Activated CD8-positive, alpha-beta memory T cell treated with anti-CD3 and anti-CD28 coated beads for 48 hours (primary cell): ENCODE data around the gene RGR.
"Not testable (repeated sequence)": the region's sequence is repeated elsewhere in the genome, so short reads cannot be mapped to it uniquely, and the experiment has no call there.

Experiments
- DNase-seq, 3 experiments: peaks; one replicate each; pipeline ENCODE4 v3.0.0-alpha.2; 2020; ENCODE audit warnings: low read depth in 2 of 3, low spot score in 2 of 3

The RGR gene

DNA sequence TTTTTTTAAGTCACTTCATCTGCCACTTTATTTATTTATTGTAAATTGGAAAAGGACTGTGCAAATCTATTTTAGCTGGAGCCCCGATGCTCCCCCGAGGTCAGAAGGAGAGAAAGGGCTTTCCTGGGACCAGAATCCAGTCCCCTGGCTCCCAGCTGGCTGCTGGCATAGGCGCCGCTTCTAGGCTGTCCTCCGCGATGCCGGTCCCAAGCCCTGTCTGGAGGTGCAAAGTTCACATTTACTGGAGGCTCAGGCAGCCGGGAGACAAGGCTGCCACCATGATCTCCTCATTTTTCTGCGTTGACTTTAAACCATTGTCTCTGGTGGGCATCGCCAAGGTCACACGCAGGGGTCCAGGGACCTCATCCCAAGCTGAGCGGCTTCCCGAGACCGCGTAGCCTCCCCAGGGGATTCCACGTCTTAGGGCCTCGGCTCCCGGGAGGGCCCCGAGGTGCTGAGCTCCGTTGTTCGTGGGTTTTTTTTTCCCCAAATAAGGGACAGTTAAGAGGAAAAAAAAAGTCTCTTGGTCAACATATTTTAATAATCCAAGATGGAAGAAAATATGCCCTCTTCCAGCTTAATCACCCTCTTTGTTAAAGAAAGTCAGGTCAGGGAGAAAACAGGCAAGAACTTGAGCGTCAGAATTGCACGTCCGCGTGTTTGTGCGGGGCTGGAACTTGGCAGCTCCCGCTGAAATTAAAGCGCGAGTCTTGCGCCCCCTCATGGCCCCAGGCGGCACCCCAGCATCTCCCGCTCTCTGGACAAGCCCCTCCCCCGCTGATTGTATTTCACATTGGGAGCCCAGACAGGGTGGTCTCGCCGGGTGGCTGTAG, 11.9 kb downstream of the RGR start:
- peak in 2 of 3 experiments; percentile 31 for DNase-seq

DNA sequence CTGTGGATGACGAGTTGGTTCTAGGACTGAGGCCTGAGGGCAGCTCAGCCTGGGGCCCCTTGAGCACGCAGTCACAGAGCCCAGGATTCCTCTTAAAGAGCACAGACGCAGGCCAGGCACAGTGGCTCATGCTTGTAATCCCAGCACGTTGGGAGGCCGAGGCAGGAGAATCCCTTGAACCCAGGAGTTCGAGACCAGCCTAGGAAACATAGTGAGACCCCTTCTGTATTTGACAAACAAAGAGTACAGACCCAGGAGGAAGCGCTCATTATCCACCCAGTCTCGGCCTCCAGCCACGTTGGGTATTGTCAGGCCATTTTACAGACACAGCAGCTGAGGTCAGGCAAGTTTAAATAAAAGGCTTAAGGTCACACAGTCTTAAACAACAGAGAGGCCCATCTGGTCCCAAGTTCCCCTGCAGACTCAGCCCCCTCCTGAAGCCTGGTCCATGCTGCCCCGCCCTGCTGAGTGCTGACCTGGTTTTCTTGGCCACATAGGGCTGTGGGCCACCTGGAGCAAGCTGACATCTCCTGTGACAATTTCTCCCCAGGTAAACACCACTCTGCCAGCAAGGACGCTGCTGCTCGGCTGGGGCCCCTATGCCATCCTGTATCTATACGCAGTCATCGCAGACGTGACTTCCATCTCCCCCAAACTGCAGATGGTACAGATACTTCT, 12.6 kb downstream of the RGR start:
- DNase-seq: no peak

DNA sequence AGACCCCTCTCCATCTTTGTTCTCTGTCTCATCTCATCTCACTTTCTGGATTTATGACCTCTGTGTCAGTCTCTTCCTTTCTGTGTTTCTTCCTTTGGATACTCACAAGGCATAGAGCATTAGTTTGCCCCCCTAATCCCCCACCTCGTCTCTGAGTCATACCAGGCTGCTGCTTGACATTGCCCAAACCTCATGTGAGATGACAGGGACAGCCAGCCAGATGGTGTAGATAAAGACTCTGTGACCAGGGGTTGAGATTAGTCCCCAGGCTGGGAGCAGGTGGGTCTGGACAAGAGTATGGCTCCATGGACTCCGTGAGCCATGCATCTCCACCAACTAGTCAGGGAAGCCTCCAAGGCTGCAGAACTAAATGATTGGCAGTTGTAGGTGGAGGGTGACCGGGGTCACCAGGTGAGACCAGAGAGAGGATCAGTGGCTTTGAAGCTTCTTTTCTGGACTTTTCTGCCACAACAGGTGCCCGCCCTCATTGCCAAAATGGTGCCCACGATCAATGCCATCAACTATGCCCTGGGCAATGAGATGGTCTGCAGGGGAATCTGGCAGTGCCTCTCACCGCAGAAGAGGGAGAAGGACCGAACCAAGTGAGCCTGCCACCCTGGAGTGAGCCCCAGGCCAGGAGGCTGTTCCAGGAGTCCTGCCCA, 13.3 kb downstream of the RGR start:
- no peak for DNase-seq

DNA sequence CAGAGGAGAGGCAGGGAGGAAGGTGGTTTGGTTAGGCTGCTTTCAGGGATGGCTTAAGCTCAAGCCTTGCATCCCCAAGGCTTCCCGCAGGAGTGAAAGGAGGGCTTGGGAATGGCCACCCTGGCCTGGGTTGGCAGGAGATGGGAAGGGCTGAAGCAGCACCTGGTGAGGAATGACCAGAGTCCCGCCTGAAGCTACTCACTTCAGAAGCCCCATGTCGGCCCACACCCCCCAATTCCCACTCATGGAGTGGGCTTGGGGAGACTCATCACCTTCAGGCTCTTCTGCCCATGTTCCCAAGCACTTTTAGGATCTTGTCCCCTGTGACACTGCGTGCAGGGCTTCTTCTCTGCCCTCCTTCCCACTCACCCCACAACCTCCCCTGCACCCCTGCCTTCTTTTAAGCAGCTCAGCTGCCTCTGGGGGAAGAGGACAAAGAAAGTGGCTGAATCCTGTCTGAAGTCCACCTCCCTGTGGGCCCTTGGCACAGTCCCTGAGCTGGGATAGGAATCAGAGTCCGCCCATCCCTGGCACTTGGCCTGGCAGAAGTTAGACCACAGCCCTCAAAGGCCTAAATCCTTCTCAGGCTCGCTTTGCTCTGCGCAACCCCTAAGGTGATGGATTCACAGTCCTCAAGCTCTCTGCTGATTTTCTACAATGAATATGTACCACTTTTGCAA, 16.5 kb downstream of the RGR start:
- no peak for DNase-seq

- no peak for DNase-seq
Measured at GRCh38 chr10:84262190-84262956, 17.5 kb downstream of the RGR start.

- DNase-seq: no peak
Measured at GRCh38 chr10:84263716-84264115, 18.9 kb downstream of the RGR start.

GRCh38 chr10:84264611-84265141, 19.8 kb downstream of the RGR start:
- DNase-seq: peak; percentile 25 to 44 (median 40)

- DNase-seq: no peak
Measured at GRCh38 chr10:84265418-84265817, 20.6 kb downstream of the RGR start.

DNA sequence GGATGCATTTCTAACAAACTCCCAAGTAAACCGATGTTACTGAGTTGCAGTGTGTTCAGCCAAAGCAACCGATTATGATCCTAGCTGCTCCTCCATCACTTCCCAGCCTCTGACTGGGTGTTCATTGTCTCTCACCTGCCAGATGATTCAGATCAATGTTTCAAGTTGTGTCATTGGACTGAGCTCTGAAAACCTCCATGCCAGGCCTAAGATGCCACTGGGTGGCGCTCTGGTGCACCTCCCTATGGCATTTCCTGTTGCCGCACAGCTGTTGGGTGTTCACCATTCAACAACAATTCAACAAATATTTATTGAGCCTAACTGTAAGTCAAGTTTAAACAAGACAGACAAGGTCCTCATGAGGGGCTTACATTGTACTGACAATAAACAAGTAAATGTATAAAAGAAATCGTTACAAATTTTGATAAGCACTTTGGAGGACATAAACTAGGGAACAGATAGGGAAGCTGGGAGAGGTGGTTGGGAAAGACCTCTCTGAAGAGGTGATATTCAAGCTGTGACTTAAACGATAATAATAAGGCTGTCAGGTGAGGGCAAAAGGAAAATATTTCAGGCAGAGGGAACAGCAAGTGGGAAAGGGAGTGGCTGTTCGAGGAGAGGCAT, 22.8 kb downstream of the RGR start:
- DNase-seq: peak; percentile 32 to 61 (median 44)

DNA sequence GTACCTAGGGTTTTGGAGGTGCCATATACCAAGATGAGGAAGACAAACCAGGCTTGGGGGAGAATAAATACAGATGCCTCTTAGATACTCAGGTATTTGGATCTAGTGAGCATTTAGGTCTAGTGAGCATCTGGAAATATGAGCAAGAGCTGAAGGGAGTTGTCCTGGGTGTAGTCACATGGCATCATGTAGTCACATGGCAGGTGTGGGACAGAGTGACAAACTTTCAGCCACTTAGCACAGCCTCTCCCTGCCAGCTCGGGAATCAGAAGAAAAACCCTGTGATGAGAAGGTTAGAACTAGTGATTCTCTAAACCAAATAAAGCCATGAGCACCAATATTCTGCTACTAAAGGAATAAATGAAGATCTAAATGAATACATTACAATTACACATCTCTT, 24.3 kb downstream of the RGR start:
- DNase-seq: no peak

GRCh38 chr10:84269773-84270172, 24.9 kb downstream of the RGR start:
- no peak for DNase-seq

DNA sequence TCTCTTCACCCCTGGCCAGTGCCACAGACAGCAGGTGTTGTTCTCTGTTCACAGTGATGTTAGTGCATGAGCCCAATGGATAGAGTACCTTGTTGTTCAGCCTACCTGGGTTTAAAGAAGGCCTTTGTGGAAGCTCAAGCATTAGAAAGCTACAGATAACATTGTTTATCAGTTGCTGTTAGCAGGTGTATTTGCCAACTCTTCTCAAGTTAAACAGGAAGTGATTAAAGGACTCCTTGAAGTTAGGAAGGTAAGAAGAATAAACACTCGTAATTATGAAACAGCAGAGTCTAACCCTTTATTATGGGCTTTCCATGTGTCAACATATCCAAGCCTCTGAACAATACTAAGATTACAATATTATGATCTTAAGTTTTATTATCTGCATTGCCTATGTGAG, 25.9 kb downstream of the RGR start:
- DNase-seq: no peak

GRCh38 chr10:84279876-84280475, 35.1 kb downstream of the RGR start:
- not testable (repeated sequence) for DNase-seq

GRCh38 chr10:84286695-84287094, 41.8 kb downstream of the RGR start:
- DNase-seq: no peak

DNA sequence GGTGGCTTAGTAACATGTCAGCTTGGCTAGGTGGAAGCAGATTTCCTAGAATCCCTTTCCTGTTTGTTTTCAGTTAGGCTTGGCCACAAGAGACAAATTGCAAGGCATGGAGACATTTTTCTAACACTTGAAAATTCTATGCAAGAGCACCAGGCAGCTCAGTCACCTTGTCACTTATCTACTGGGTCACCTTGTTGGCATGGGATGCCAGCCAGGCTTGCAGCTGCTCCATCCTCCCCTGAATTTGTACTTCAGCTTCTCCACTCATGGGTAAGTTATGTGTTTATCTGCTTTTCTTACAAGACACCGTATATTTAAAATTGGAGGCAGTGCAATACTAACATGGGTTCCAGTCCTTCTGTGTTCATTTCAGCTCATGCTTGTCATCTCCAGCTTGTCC, 43.3 kb downstream of the RGR start:
- no peak for DNase-seq

DNA sequence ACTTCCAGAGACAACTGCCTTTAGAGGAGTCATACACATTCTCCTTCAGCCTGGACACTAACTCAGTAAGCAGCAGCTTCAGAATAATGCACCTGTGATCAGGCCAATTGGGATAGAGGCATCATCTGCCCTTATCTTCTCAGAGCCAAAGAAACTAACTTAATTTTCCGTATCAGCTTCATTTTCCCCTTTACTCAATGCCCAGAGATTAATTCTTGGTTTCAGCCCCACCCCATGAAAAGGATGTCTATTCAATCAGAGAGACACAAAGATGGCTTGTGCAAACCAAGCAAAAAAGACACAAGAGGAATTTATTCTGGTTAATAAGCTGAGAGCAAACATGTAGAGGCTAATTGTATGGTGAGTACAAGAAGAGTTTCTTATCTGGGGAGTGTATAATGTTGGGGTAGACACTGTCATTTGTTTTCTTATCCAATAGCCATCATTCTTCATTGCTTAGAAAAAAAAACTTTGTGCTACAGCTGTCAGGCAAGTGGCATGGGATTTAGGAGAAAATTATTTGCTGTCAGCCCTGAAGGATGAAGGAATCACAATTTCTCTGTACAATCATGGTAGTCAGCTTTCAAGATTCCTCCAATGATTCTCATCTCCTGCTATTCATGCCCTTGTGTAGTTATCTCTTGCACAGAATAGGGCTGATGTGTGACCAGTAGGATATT, 44.8 kb downstream of the RGR start:
- DNase-seq: no peak

GRCh38 chr10:84290235-84290634, 45.4 kb downstream of the RGR start:
- DNase-seq: no peak

DNA sequence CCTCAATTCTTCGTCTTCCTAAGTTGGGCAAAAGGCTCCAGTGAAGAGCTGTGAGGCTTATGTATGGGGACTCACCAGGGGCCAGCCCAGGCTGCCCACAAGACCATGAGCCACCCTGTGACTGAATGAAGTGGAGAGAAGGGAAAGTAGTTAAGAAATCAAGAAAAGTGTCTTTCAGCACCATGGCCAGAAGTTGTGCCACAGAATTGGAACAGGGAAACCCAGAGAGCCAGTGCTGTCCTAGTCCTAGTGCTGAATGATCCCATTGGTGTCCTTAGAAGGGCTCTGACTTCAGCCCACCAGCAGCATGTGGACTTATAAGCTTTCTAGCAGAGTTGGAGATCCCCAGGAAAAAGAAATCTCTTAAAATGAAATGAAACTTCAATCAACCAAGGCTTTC, 46.5 kb downstream of the RGR start:
- no peak for DNase-seq

DNA sequence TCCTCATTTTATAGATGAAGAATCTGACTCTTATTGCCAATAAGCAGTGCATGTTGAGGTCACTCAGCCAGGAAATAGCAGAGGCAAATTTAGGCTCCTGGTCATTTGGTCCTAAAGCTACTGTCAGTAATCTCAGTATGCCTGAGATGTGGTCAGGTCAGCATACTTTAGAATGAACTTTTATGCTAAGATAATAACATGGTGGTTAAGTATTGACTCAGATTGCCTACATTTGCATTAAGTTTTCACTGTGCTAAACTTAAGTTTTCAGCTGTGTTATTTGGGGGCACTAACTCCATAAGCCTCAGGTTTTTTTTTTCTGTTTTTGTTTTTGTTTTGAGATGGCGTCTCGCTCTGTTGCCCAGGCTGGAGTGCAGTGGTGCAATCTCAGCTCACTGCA, 47.6 kb downstream of the RGR start:
- DNase-seq: no peak
